Epithelial cell of proximal tubule (primary cell): ENCODE results near the gene JAKMIP2. TPM values are rescaled to one million over a fixed set of nuclear protein-coding genes. Genes with fewer than 3 reads are reported as not detected.

Experiments used
- DNase-seq: peaks from one replicate; pipeline ENCODE4 v3.0.0-alpha.2; 2011; ENCODE audit warnings: low read depth
- H3K4me3 ChIP-seq: 2 replicates; pipeline ENCODE4 v1.5.1; 2011; ENCODE audit warnings: low read depth, mild to moderate bottlenecking, low read length
- total RNA-seq: library from RNA; depleted of rRNA; stranded (reverse); fragments of >200 nt; gene quantifications from 2 replicates; pipeline ENCODE4 v1.2.3, GENCODE V29; 2015
- TF ChIP-seq, protein P1 (sequence below): conservative IDR thresholded peaks from 2 replicates; pipeline ENCODE4 v1.5.1; 2012; ENCODE audit warnings: low read depth, mild to moderate bottlenecking, low read length

JAKMIP2 gene
- total RNA-seq, 1 donor from 2014 or later = 0.17 TPM

DNA sequence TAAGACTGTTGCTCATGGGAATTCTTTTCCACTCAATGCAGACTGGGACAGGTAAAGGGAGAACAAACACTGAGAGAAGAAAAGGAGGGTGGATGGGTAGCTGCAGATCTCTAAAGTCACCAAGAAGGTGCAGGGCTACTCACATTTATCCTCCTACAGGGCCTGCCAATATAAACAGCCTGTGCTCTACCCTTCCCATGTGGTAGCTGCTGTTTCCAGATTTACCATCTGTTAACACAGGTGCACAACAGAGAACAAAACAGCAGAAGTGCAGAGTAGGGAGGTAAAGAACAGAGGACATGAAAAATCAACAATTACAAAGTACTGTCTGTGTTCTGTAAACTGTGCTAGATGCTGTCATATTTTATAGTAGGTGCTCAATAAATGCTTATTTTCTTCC is 26.0 kb downstream of the JAKMIP2 start:
- no peak for DNase-seq
- H3K4me3 ChIP-seq = no peak overlapping the region
- TF ChIP-seq, protein P1, sequence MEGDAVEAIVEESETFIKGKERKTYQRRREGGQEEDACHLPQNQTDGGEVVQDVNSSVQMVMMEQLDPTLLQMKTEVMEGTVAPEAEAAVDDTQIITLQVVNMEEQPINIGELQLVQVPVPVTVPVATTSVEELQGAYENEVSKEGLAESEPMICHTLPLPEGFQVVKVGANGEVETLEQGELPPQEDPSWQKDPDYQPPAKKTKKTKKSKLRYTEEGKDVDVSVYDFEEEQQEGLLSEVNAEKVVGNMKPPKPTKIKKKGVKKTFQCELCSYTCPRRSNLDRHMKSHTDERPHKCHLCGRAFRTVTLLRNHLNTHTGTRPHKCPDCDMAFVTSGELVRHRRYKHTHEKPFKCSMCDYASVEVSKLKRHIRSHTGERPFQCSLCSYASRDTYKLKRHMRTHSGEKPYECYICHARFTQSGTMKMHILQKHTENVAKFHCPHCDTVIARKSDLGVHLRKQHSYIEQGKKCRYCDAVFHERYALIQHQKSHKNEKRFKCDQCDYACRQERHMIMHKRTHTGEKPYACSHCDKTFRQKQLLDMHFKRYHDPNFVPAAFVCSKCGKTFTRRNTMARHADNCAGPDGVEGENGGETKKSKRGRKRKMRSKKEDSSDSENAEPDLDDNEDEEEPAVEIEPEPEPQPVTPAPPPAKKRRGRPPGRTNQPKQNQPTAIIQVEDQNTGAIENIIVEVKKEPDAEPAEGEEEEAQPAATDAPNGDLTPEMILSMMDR = no peak

DNA sequence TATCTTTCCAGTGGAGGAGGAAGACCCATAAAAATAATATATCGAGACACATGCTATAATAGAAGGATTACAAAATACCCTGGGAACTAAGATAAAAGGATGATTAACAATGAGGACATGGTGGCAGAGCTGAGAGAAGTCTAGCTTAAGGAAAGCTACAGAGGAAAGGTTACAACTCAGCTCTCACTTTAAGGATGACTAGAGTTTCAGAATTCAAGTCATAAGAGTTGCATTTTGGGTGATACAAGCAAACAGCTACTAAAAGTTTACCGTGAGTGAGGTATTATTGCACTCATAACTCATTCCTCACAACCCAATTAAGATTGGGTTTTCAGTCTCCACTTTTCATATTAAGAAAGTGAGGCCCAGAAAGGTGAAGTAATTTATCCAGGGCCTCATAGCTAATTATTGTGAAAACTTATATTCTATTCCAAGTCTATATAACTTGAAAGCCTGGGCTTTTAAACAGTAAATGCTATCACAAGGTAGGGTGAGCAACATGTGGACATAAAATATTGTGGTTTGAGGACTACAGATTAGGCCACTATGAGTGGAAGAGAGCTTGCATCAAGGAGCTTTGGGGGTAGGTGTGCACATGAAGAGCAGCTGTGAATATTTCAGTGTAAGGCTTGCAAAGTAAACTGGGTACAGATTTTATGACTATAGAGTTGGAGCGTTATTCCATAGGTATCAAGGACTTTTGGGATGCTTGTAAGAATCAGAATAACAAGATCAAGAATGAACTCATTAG is 28.0 kb downstream of the JAKMIP2 start:
- TF ChIP-seq, protein P1 = no peak
- DNase-seq = no peak
- no peak overlapping the region for H3K4me3 ChIP-seq

DNA sequence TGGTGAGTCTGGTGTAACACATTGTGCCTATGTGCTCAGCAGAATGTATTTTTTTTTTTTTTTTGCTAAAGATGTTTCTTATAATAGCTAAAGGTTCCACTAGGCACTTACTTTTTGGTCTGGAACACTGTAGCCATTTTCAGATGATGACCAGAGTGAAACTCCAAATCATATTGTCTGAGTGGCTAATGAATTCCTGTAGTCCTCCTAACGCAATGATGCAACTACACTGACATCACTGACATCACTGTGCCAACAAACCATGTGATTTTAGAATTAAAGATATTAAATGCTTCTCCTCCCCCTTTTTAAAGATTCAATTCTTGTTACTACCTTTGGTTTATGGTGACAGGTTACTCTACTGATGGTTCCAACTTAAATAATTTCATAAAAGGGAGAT is 28.8 kb downstream of the JAKMIP2 start:
- DNase-seq = no peak
- H3K4me3 ChIP-seq = no peak overlapping the region
- TF ChIP-seq, protein P1 = no peak

DNA sequence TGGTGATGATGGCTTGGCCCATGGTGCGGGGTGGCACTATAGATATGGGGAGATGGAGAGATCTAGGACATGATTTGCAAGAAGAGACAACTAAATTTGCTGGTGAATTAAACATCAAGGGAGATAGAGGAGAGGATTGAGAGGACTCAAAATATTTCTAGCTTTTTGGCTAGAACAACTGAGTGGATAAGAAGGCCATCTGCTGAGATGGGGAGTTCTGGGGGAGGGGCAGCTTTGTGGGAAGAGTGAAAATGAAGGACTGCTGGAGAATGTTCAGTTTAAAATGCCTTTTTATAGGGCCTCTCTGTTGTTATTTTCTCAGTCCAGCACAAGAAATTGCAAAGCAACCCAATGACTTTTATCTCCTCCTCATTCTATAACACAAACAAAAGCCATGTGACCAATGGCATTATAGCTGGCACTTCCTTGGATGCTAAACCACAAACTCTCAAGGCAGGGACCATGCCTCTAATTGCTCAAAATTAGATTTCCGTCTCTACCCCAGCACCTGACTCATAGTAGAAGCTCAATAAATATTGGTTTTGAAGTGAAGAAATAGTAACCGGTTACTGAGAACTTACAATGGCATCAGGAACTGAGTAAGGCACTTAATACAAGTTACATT is 29.8 kb downstream of the JAKMIP2 start:
- H3K4me3 ChIP-seq = no peak overlapping the region
- TF ChIP-seq, protein P1 = no peak
- no peak for DNase-seq

DNA sequence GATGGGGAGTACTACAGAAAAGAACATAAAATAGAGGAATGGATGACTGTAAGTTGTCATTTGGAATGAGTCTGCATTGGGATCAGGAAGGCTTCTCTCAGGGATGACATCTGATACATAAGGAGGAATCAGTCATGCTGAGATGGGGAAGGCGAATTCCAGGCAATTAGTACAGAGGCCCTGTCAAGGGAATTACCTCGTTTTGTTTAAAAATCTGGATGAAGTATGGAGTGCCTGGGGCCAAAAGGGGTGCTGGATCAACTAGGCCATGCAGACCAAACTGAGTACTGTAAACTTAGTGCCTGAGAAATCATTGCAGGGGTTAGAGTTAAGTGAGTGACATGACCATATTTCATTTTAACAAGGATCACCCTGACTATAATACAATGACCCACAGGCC is 30.5 kb downstream of the JAKMIP2 start:
- no peak overlapping the region for H3K4me3 ChIP-seq
- DNase-seq = no peak
- TF ChIP-seq, protein P1 = no peak

DNA sequence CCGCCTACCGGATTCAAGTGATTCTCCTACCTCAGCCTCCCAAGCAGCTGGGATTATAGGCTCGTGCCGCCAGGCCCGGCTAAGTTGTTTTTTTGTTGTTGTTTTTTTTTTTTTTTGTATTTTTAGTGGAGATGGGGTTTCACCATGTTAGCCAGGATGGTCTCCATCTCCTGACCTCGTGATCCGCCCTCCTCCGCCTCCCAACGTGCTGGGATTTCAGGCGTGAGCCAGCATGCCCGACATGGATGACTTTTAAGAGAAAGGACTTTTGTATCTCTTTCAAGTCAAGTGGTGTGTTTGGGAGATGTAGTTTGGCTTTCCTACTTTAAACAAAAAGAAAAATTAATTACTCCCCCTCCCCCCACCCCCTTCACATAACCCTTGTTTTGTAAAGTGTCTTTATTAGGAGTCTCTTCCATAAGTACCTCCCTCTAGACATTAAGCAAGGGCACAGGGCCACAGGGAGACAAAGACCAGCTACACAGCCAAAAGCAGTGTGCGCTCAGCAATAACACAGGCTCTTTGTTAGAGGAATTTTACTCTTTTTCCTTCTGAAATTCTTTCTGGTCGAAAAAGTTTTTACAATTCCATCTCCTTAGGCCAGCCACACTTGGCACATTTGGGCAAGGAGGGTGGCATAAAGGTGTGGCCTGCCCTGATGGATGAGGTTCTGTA is 31.2 kb downstream of the JAKMIP2 start:
- DNase-seq = no peak
- TF ChIP-seq, protein P1 = no peak
- no peak overlapping the region for H3K4me3 ChIP-seq

DNA sequence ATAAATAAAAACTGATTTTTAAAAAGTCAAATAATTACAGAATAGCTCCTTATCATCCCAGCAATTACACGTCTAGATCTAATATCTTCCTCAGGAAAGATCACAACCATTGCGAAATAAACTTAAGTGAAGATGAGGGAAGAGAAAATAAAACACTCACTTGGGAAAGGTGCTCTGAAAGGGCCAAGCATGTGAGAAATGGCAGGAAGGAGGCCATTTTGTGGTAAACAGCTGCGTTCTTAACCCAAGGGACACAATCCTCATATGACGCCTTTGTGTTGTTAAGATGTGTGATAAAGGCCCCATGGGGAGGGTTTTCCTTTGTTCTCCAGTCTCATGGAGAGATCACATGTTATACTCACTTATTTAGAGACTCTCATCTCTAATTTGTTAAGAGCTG is 32.5 kb downstream of the JAKMIP2 start:
- TF ChIP-seq, protein P1 = no peak
- no peak for DNase-seq
- no peak overlapping the region for H3K4me3 ChIP-seq
